K562 (cell line): Measurements from ENCODE around the gene KBTBD3. TPM values are rescaled to one million over a fixed set of nuclear protein-coding genes. Genes with fewer than 3 reads are reported as not detected.

Experiments used
- ATAC-seq: fragments of 200-7000 bp; cut with Tn5 transposase; 3 replicates; pipeline ENCODE4 v1.9.1; 2020; ENCODE audit warnings: moderate library complexity
- BruUV-seq: library from RNA; stranded (reverse); fragments of 400-500 nt; replicated peaks from 2 replicates; lab custom pipeline; 2021; lab: Mats Ljungman, UMichigan
- CTCF ChIA-PET: fragments of 300-600 bp; formaldehyde crosslinking; extraction: SDS; loops from one replicate; lab custom pipeline; 2021; ENCODE audit warnings: low intra/inter-chr PET ratio; lab: Yijun Ruan, JAX
- POLR2A ChIA-PET: fragments of 300-600, 350-650 bp; sonication (Branson Sonifier 250); formaldehyde crosslinking; extraction: SDS; loops from one replicate; lab custom pipeline; 2021; ENCODE audit warnings: antibody characterized with exemption, inconsistent platforms; lab: Yijun Ruan, JAX
- DNase-seq, 4 experiments: peaks; one replicate each; pipeline versions ENCODE4 v3.0.0 to v3.0.0-alpha.2; 2011 to 2018; ENCODE audit warnings: low spot score in 3 of 4, mixed read lengths in 3 of 4; ENCODE audit errors: extremely low read depth in 1 of 4
- FAIRE-seq: peaks from 2 replicates; lab custom pipeline; 2011; peaks lifted over from hg19 to GRCh38; lab: Jason Lieb, UNC
- H2AFZ ChIP-seq: 2 replicates; pipeline ENCODE4 v1.6.0; 2011; ENCODE audit warnings: low read depth, low read length, control low read depth, inconsistent platforms
- H3K27ac ChIP-seq: fragments of 200-600 bp; 3 replicates; pipeline ENCODE4 v1.8.0; 2011; ENCODE audit warnings: low read depth, mild to moderate bottlenecking, control low read depth, inconsistent platforms, low read length, moderate library complexity, mixed read lengths; ENCODE audit errors: extremely low read depth
- H3K27me3 ChIP-seq, 2 experiments: fragments of 300-600 bp in 1 of 2; 2 replicates in 1 of 2; 3 replicates in 1 of 2; pipeline versions ENCODE4 v1.6.0 to v1.8.0; 2011; ENCODE audit warnings: inconsistent platforms in 2 of 2, low read length in 2 of 2, mild to moderate bottlenecking in 1 of 2, mixed read lengths in 1 of 2, moderate library complexity in 1 of 2; ENCODE audit not compliant: control insufficient read depth in 2 of 2, insufficient read depth in 2 of 2
- H3K36me3 ChIP-seq: fragments of 300-600 bp; 3 replicates; pipeline ENCODE4 v1.8.0; 2011; ENCODE audit warnings: mild to moderate bottlenecking, low read length, inconsistent platforms; ENCODE audit not compliant: control insufficient read depth, insufficient read depth
- H3K4me1 ChIP-seq, 2 experiments: fragments of 200-600 bp in 1 of 2; replicated peaks in 1 of 2; 2 replicates in 1 of 2; 3 replicates in 1 of 2; pipeline versions ENCODE4 v1.5.1 to v1.8.0; 2011; ENCODE audit warnings: inconsistent platforms in 2 of 2, low read length in 2 of 2, mild to moderate bottlenecking in 1 of 2, mixed read lengths in 1 of 2, moderate library complexity in 1 of 2; ENCODE audit not compliant: control insufficient read depth in 2 of 2, insufficient read depth in 2 of 2
- H3K4me2 ChIP-seq: 2 replicates; pipeline ENCODE4 v1.6.1; 2011; ENCODE audit warnings: low read length, control low read depth, inconsistent platforms, mixed read lengths; ENCODE audit not compliant: insufficient read depth
- H3K4me3 ChIP-seq: fragments of 200-600 bp; sonication (generic), shearing (Covaris generic); 2 replicates; pipeline ENCODE4 v1.5.1; 2016; ENCODE audit warnings: control low read depth, inconsistent platforms
- H3K79me2 ChIP-seq: fragments of 200-600 bp; 3 replicates; pipeline ENCODE4 v1.8.0; 2011; ENCODE audit warnings: low read length, inconsistent platforms; ENCODE audit not compliant: control insufficient read depth, insufficient read depth
- H3K9ac ChIP-seq, 2 experiments: 2 replicates each; pipeline versions ENCODE4 v1.6.0 to v1.6.1; 2011; ENCODE audit warnings: low read depth in 2 of 2, low read length in 2 of 2, control low read depth in 1 of 2, inconsistent platforms in 1 of 2, mild to moderate bottlenecking in 1 of 2, mixed read lengths in 1 of 2; ENCODE audit not compliant: insufficient read depth in 1 of 2
- H3K9me1 ChIP-seq: one replicate; pipeline ENCODE4 v1.6.0; 2011; ENCODE audit warnings: inconsistent platforms, mild to moderate bottlenecking, low read length, moderate library complexity; ENCODE audit not compliant: control insufficient read depth, insufficient read depth
- H3K9me3 ChIP-seq: replicated peaks from 2 replicates; pipeline ENCODE4 v1.5.1; 2011; ENCODE audit warnings: low read depth, low read length, inconsistent platforms; ENCODE audit not compliant: control insufficient read depth, insufficient read depth
- H4K20me1 ChIP-seq: replicated peaks from 2 replicates; pipeline ENCODE4 v1.6.1; 2011; ENCODE audit warnings: low read length, inconsistent platforms, mixed read lengths; ENCODE audit not compliant: control insufficient read depth, insufficient read depth
- CEBPG ChIP-seq, 3 experiments: fragments of 200-800 bp in 1 of 3; sonication (Bioruptor generic) in 1 of 3; sonication (generic) in 1 of 3; formaldehyde crosslinking in 1 of 3; IDR thresholded peaks in 2 of 3; conservative IDR thresholded peaks in 1 of 3; 2 replicates each; pipeline versions ENCODE4 v1.6.1 to v1.8.0; 2016 to 2022; ENCODE audit warnings: missing compliant biosample characterization in 2 of 3, missing genetic modification characterization in 2 of 3, mild to moderate bottlenecking in 1 of 3, missing genetic modification reagents in 1 of 3
- NR2C2 ChIP-seq, 2 experiments: fragments of 200-800 bp in 1 of 2; sonication (Bioruptor generic) in 1 of 2; sonication (generic) in 1 of 2; formaldehyde crosslinking in 1 of 2; IDR thresholded peaks; 2 replicates each; pipeline versions ENCODE4 v1.6.1 to v1.8.0; 2016 to 2022; ENCODE audit warnings: mild to moderate bottlenecking in 1 of 2, missing compliant biosample characterization in 1 of 2, missing genetic modification characterization in 1 of 2, missing genetic modification reagents in 1 of 2
- NRF1 ChIP-seq, 2 experiments: fragments of 450-650 bp; IDR thresholded peaks in 1 of 2; conservative IDR thresholded peaks in 1 of 2; 2 replicates each; pipeline ENCODE4 v1.6.1; 2014; ENCODE audit warnings: mild to moderate bottlenecking in 2 of 2
- SMARCA5 ChIP-seq: fragments of 450-650 bp; IDR thresholded peaks from 2 replicates; pipeline ENCODE4 v1.6.1; 2016
- ZHX1 ChIP-seq: fragments of 150-350 bp; conservative IDR thresholded peaks from 2 replicates; pipeline ENCODE4 v1.6.1; 2014; ENCODE audit warnings: low read length
- WGBS: fragments of 100-300 bp; shearing (Covaris generic); methylation state at CpG from one replicate; pipeline ENCODE4 v1.1.6; 2016; ENCODE audit warnings: low coverage, mixed read lengths; ENCODE audit not compliant: insufficient coverage; ENCODE audit errors: missing lambda C conversion rate; 5-methylcytosine and 5-hydroxymethylcytosine counted together
- in situ Hi-C: fragments of 300-500 bp; cut with MboI; formaldehyde crosslinking; loops from 4 replicates; pipeline ENCODE4 v1.15.0; 2018; ENCODE audit warnings: inconsistent platforms, mixed read lengths
- intact Hi-C: fragments of 100-400 bp; cut with micrococcal nuclease; formaldehyde crosslinking; loops from 2 replicates; pipeline ENCODE4 v1.14.2; 2022
- polyA plus RNA-seq, 8 experiments: library from polyadenylated mRNA; depleted of rRNA in 4 of 8; stranded (reverse) in 5 of 8; unstranded in 3 of 8; fragments of >200 nt; fragmentation: Nextera tagmentation in 2 of 8; fragmentation: Illumina TruSeq in 1 of 8; extraction: Ambion mirVana in 2 of 8; extraction: Trizol in 1 of 8; gene quantifications; 2 replicates each; pipeline versions ENCODE4 v1.2.1 to v1.2.3, GENCODE V29; 2011 to 2014; ENCODE audit warnings: inconsistent platforms in 1 of 8, missing spikeins in 1 of 8
- total RNA-seq, 7 experiments: library from RNA; depleted of rRNA in 6 of 7; stranded (reverse); fragments of >200 nt in 6 of 7; fragmentation: Illumina TruSeq in 2 of 7; extraction: Trizol in 2 of 7; gene quantifications; 2 replicates each; pipeline versions ENCODE4 v1.2.1 to v1.2.3, GENCODE V29; 2011 to 2021; ENCODE audit warnings: low replicate concordance in 1 of 7

KBTBD3 gene
- total and polyA plus RNA-seq, 9 of the 15 experiments (the other 6 are each of a cell fraction or from before 2014, with no cell fraction given) = 4.2 to 31.2 (median 6.4) TPM

GRCh38 chr11:106088896-106089295 lies 11.7 kb upstream of the KBTBD3 start:
- H2AFZ ChIP-seq = no peak overlapping the region
- WGBS = 72% methylated on average over 4 of the region's 4 CpGs
- in situ Hi-C loops = no loop called here
- no TSS peak for BruUV-seq
- TF ChIP-seq SMARCA5 = no peak
- TF ChIP-seq NR2C2 (CRISPR knock-in tag; IDR thresholded peaks at IDR 0.05) = no peak
- no peak for TF ChIP-seq NR2C2 (tag; IDR thresholded peaks at IDR 0.05)
- no peak for TF ChIP-seq ZHX1
- no peak for TF ChIP-seq CEBPG (CRISPR knock-in tag; IDR thresholded peaks at IDR 0.05)
- TF ChIP-seq CEBPG (tag; conservative IDR thresholded peaks at IDR 0.05 in 1 of 2, IDR thresholded peaks at IDR 0.05 in 1 of 2) = no peak
- TF ChIP-seq NRF1 (conservative IDR thresholded peaks at IDR 0.05 in 1 of 2, IDR thresholded peaks at IDR 0.05 in 1 of 2) = no peak
- DNase-seq (no peak), ATAC-seq (no peak), FAIRE-seq (no peak)
- intact Hi-C loops = no loop called here
- H3K27ac ChIP-seq = no peak overlapping the region
- no peaks in the 10 kb centered on the region for H3K9me1 ChIP-seq
- no peaks in the 10 kb centered on the region; the same call in 1 of the 2 replicates for H4K20me1 ChIP-seq
- H3K9me3 ChIP-seq = no peaks in the 10 kb centered on the region
- ChIA-PET POLR2A (no interaction called here), CTCF (no interaction called here)
- H3K4me3 ChIP-seq = no peak overlapping the region
- peaks cover 82% of the 10 kb centered on the region for H3K79me2 ChIP-seq
- H3K27me3 ChIP-seq = no peaks in the 10 kb centered on the region
- no peak overlapping the region for H3K4me2 ChIP-seq
- H3K36me3 ChIP-seq = peaks cover 87% of the 10 kb centered on the region
- H3K9ac ChIP-seq = no peak overlapping the region
- H3K4me1 ChIP-seq = peaks cover 0 to 6% of the 10 kb centered on the region in 2 experiments; a peak in 2 of 5 replicates
